HepG2 (cell line): ENCODE measurements around the gene RFC2. TPM values are rescaled to one million over a fixed set of nuclear protein-coding genes. Genes with fewer than 3 reads are reported as not detected.

Experiments used
- ATAC-seq: fragments of 200-7000 bp; cut with Tn5 transposase; 3 replicates; pipeline ENCODE4 v1.9.1; 2020; ENCODE audit warnings: mild to moderate bottlenecking, moderate library complexity
- BruUV-seq: library from RNA; stranded (reverse); fragments of 400-500 nt; replicated peaks from 2 replicates; lab custom pipeline; 2021; lab: Mats Ljungman, UMichigan
- CTCF ChIA-PET: fragments of 300-600 bp; formaldehyde crosslinking; extraction: SDS; loops from one replicate; lab custom pipeline; 2021; ENCODE audit warnings: low total read pairs, inconsistent platforms, low intra/inter-chr PET ratio; lab: Yijun Ruan, JAX
- POLR2A ChIA-PET: fragments of 350-600 bp; sonication (Branson Sonifier 250); formaldehyde crosslinking; loops from one replicate; lab custom pipeline; 2020; ENCODE audit warnings: antibody characterized with exemption, inconsistent platforms; lab: Yijun Ruan, JAX
- DNase-seq: peaks from one replicate; pipeline ENCODE4 v3.0.0-alpha.2; 2015; ENCODE audit warnings: low spot score
- FAIRE-seq: peaks from 3 replicates; lab custom pipeline; 2011; peaks lifted over from hg19 to GRCh38; lab: Jason Lieb, UNC
- H2AFZ ChIP-seq: one replicate; pipeline ENCODE4 v1.6.1; 2011; ENCODE audit warnings: low read length, inconsistent platforms
- H3K27ac ChIP-seq: fragments of 300-600 bp; 3 replicates; pipeline ENCODE4 v1.8.0; 2011; ENCODE audit warnings: mixed run types, mild to moderate bottlenecking, mixed read lengths, low read length, inconsistent platforms; ENCODE audit not compliant: insufficient read depth; ENCODE audit errors: extremely low read length
- H3K27me3 ChIP-seq, 2 experiments: fragments of 200-600 bp in 1 of 2; 2 replicates in 1 of 2; 3 replicates in 1 of 2; pipeline versions ENCODE4 v1.6.0 to v1.8.0; 2011; ENCODE audit warnings: low read length in 2 of 2, mild to moderate bottlenecking in 2 of 2, moderate library complexity in 2 of 2, inconsistent platforms in 1 of 2; ENCODE audit not compliant: insufficient read depth in 2 of 2, control insufficient read depth in 1 of 2
- H3K36me3 ChIP-seq, 2 experiments: fragments of 200-600 bp in 1 of 2; replicated peaks in 1 of 2; 2 replicates in 1 of 2; 3 replicates in 1 of 2; pipeline versions ENCODE4 v1.5.1 to v1.8.0; 2011; ENCODE audit warnings: low read length in 2 of 2, inconsistent platforms in 1 of 2; ENCODE audit not compliant: insufficient read depth in 2 of 2, control insufficient read depth in 1 of 2
- H3K4me1 ChIP-seq: 2 replicates; pipeline ENCODE4 v1.5.1; 2012; ENCODE audit warnings: low read length, inconsistent platforms; ENCODE audit not compliant: insufficient read depth
- H3K4me2 ChIP-seq: 2 replicates; pipeline ENCODE4 v1.6.0; 2011; ENCODE audit warnings: low read depth, low read length, inconsistent platforms
- H3K4me3 ChIP-seq, 3 experiments: fragments of 200-600 bp in 1 of 3; sonication (generic), shearing (Covaris generic) in 1 of 3; replicated peaks in 1 of 3; 2 replicates each; pipeline ENCODE4 v1.5.1; 2011 to 2016; ENCODE audit warnings: low read length in 3 of 3, inconsistent platforms in 2 of 3, low read depth in 2 of 3, mild to moderate bottlenecking in 2 of 3, control low read depth in 1 of 3, mixed read lengths in 1 of 3; ENCODE audit not compliant: insufficient read depth in 1 of 3
- H3K79me2 ChIP-seq: one replicate; pipeline ENCODE4 v1.6.1; 2011; ENCODE audit warnings: low read length, inconsistent platforms; ENCODE audit not compliant: insufficient read depth
- H3K9ac ChIP-seq: 2 replicates; pipeline ENCODE4 v1.6.0; 2011; ENCODE audit warnings: mild to moderate bottlenecking, low read depth, low read length, inconsistent platforms; ENCODE audit not compliant: insufficient read depth
- H3K9me3 ChIP-seq: 2 replicates; pipeline ENCODE4 v1.5.1; 2012; ENCODE audit warnings: mild to moderate bottlenecking, low read length
- H4K20me1 ChIP-seq: 2 replicates; pipeline ENCODE4 v1.6.0; 2011; ENCODE audit warnings: inconsistent platforms, mild to moderate bottlenecking, low read length, moderate library complexity; ENCODE audit not compliant: insufficient read depth
- CREB1 ChIP-seq, 2 experiments: fragments of 450-650 bp in 1 of 2; IDR thresholded peaks; 2 replicates each; pipeline ENCODE4 v1.6.1; 2016 to 2017; ENCODE audit warnings: control low read depth in 1 of 2, mild to moderate bottlenecking in 1 of 2, missing compliant biosample characterization in 1 of 2, missing genetic modification characterization in 1 of 2
- DNMT3B ChIP-seq: conservative IDR thresholded peaks from 2 replicates; pipeline ENCODE4 v1.6.1; 2016; ENCODE audit warnings: missing biosample characterization, control low read depth
- FOXJ3 ChIP-seq: sonication (generic); formaldehyde crosslinking; IDR thresholded peaks from 2 replicates; pipeline ENCODE4 v1.4.0; 2020; ENCODE audit warnings: missing genetic modification reagents, mild to moderate bottlenecking, borderline replicate concordance
- FOXP1 ChIP-seq, 2 experiments: fragments of 450-650 bp in 1 of 2; IDR thresholded peaks; 2 replicates each; pipeline ENCODE4 v1.6.1; 2017 to 2018; ENCODE audit warnings: antibody characterized with exemption in 1 of 2
- HNRNPL ChIP-seq: fragments of 200-400 bp; formaldehyde crosslinking; IDR thresholded peaks from 2 replicates; pipeline ENCODE4 v1.6.1; 2017; ENCODE audit warnings: mild to moderate bottlenecking, low read depth, low read length
- SRY ChIP-seq: sonication (generic); formaldehyde crosslinking; IDR thresholded peaks from 2 replicates; pipeline ENCODE4 v1.8.0; 2022; ENCODE audit warnings: mild to moderate bottlenecking, missing genetic modification reagents
- ZBTB42 ChIP-seq: sonication (generic); formaldehyde crosslinking; IDR thresholded peaks from 2 replicates; pipeline ENCODE4 v1.5.0; 2020; ENCODE audit warnings: mild to moderate bottlenecking, missing genetic modification reagents
- ZBTB8A ChIP-seq: sonication (generic); formaldehyde crosslinking; IDR thresholded peaks from 2 replicates; pipeline ENCODE4 v1.4.0; 2020; ENCODE audit warnings: mild to moderate bottlenecking, low read depth, missing genetic modification reagents, borderline replicate concordance
- ZNF253 ChIP-seq: sonication (generic); formaldehyde crosslinking; IDR thresholded peaks from 2 replicates; pipeline ENCODE4 v1.8.0; 2022; ENCODE audit warnings: mild to moderate bottlenecking, missing genetic modification reagents, borderline replicate concordance
- ZNF362 ChIP-seq: sonication (generic); formaldehyde crosslinking; IDR thresholded peaks from 2 replicates; pipeline ENCODE4 v1.4.0; 2020; ENCODE audit warnings: missing genetic modification reagents, mild to moderate bottlenecking, borderline replicate concordance
- ZNF468 ChIP-seq: sonication (generic); formaldehyde crosslinking; IDR thresholded peaks from 2 replicates; pipeline ENCODE4 v1.8.0; 2022; ENCODE audit warnings: mild to moderate bottlenecking, moderate library complexity, missing genetic modification reagents
- ZNF609 ChIP-seq: sonication (generic); formaldehyde crosslinking; IDR thresholded peaks from 2 replicates; pipeline ENCODE4 v1.4.0; 2020; ENCODE audit warnings: mild to moderate bottlenecking, missing genetic modification reagents, borderline replicate concordance
- ZNF768 ChIP-seq: sonication (generic); formaldehyde crosslinking; IDR thresholded peaks from 2 replicates; pipeline ENCODE4 v1.4.0; 2020; ENCODE audit warnings: missing genetic modification reagents
- WGBS: methylation state at CpG from one replicate; pipeline ENCODE4 v1.1.6; 2017; ENCODE audit warnings: low lambda C conversion rate; 5-methylcytosine and 5-hydroxymethylcytosine counted together
- in situ Hi-C: cut with HindIII; loops from 2 replicates; pipeline ENCODE4 v1.10.0; 2017; ENCODE audit warnings: low pct_unique_long_range_greater_than_20kb; ENCODE audit not compliant: extremely low pct_ligation_motif_present
- intact Hi-C: fragments of 100-400 bp; cut with micrococcal nuclease; formaldehyde crosslinking; loops from one replicate; pipeline ENCODE4 v1.10.0; 2022; ENCODE audit not compliant: unreplicated experiment
- polyA plus RNA-seq, 8 experiments: library from polyadenylated mRNA; depleted of rRNA in 3 of 8; stranded (reverse) in 7 of 8; unstranded in 1 of 8; fragments of >200 nt; fragmentation: Illumina TruSeq in 4 of 8; extraction: Trizol in 4 of 8; gene quantifications; 2 replicates each; pipeline versions ENCODE4 v1.2.1 to v1.2.3, GENCODE V29; 2011 to 2016; ENCODE audit warnings: low read depth in 4 of 8, missing spikeins in 1 of 8, mixed read lengths in 1 of 8; ENCODE audit not compliant: insufficient read depth in 1 of 8
- total RNA-seq, 5 experiments: library from RNA; depleted of rRNA; stranded (reverse); fragments of >200 nt; fragmentation: Illumina TruSeq; extraction: Trizol; gene quantifications; 2 replicates each; pipeline ENCODE4 v1.2.3, GENCODE V29; 2016; ENCODE audit warnings: low read depth in 1 of 5
- TF ChIP-seq, protein P1 (sequence below): sonication (generic); formaldehyde crosslinking; IDR thresholded peaks from 2 replicates; pipeline ENCODE4 v1.5.0; 2020; ENCODE audit warnings: missing genetic modification reagents, mild to moderate bottlenecking, borderline replicate concordance

The RFC2 gene
- total and polyA plus RNA-seq, 2 of the 13 experiments (the other 11 are each of a cell fraction or from before 2014, with no cell fraction given): 14.6 to 43.5 TPM

DNA sequence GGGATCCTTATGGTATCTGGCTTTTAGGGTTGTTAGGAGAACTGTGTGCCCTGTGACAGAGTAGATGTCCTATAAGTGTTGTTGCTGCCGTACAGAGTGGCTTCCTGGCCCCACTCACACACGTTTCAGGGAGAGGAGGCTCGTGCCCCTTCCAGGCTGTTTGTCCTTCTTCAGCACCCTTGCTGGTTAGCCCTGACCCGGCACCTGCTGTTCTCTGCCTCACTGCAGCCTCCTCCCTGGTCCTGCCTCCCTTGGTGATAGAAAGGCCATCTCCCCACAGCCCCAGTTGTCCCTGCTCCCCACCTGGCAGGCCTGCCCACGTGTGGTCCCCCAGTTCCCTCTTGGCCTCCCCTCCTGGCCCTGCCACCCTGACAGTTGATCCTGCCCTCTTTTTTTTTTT is 37.3 kb upstream of the RFC2 start:
- H2AFZ ChIP-seq: no peak overlapping the region
- peaks cover 82% of the 10 kb centered on the region for H3K4me1 ChIP-seq
- intact Hi-C loops (loop anchor here (5.0 kb wide), 1 partner anchor 34 kb away; no protein-coding TSS in a partner anchor), in situ Hi-C loops (no loop called here)
- no peak for ATAC-seq
- peaks cover 50% of the 10 kb centered on the region for H3K79me2 ChIP-seq
- BruUV-seq: no TSS peak
- H3K4me2 ChIP-seq: peak overlapping the region; percentile 81
- DNase-seq: no peak
- H3K27me3 ChIP-seq: no peaks in the 10 kb centered on the region
- peaks cover 5% of the 10 kb centered on the region; the same call in 1 of the 2 replicates for H4K20me1 ChIP-seq
- ChIA-PET CTCF (no interaction called here), POLR2A (interaction anchor here (1.0 to 8.4 kb wide), 4 partner anchors 12 to 28 kb away, joined by 3 to 60 read pairs (median 30); no protein-coding TSS in a partner anchor)
- no peak overlapping the region for H3K27ac ChIP-seq
- no peaks in the 10 kb centered on the region for H3K9me3 ChIP-seq
- WGBS: 81% methylated on average over 5 of the region's 5 CpGs
- TF ChIP-seq ZNF253: no peak
- no peak for TF ChIP-seq FOXP1 (IDR thresholded peaks at IDR 0.05)
- TF ChIP-seq FOXP1 (CRISPR knock-in tag; IDR thresholded peaks at IDR 0.05): no peak
- TF ChIP-seq ZBTB8A (CRISPR knock-in tag): no peak
- TF ChIP-seq DNMT3B (CRISPR knock-in tag): no peak
- TF ChIP-seq HNRNPL: no peak
- no peak for TF ChIP-seq CREB1 (IDR thresholded peaks at IDR 0.05)
- no peak for TF ChIP-seq CREB1 (CRISPR knock-in tag; IDR thresholded peaks at IDR 0.05)
- no peak for TF ChIP-seq ZNF609 (CRISPR knock-in tag)
- no peak for TF ChIP-seq ZBTB42 (CRISPR knock-in tag)
- no peak for TF ChIP-seq FOXJ3 (CRISPR knock-in tag)
- 0 out of 2 replicates have a peak, but pooled peaks have one; percentile 21 for TF ChIP-seq ZNF362 (CRISPR knock-in tag)
- TF ChIP-seq ZNF768 (CRISPR knock-in tag): peak; percentile 66; the same call in 1 of the 2 replicates
- no peak for TF ChIP-seq ZNF468 (CRISPR knock-in tag)
- TF ChIP-seq SRY: no peak
- TF ChIP-seq, protein P1, sequence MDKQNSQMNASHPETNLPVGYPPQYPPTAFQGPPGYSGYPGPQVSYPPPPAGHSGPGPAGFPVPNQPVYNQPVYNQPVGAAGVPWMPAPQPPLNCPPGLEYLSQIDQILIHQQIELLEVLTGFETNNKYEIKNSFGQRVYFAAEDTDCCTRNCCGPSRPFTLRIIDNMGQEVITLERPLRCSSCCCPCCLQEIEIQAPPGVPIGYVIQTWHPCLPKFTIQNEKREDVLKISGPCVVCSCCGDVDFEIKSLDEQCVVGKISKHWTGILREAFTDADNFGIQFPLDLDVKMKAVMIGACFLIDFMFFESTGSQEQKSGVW (CRISPR knock-in tag): no peak
- no peak for FAIRE-seq
- peak overlapping the region; percentile 66 to 90 (median 83); a peak in 4 of 6 replicates for H3K4me3 ChIP-seq
- H3K9ac ChIP-seq: peak overlapping the region; percentile 34; the same call in 1 of the 2 replicates
- H3K36me3 ChIP-seq: no peaks in the 10 kb centered on the region
